EL (cell line): ENCODE results near the gene MS4A6A.
A peak's percentile ranks its signal among the peaks of the same experiment; 100 is the strongest.
"Not testable (repeated sequence)": the region's sequence is repeated elsewhere in the genome, so short reads cannot be mapped to it uniquely, and the experiment has no call there.

Experiments
- DNase-seq: peaks from one replicate; pipeline ENCODE4 v3.0.0-alpha.2; 2016

The MS4A6A gene

GRCh38 chr11:60182541-60183330 lies at the start of gene MS4A6A:
TSS of gene MS4A6A (minus strand) at chr11:60183083. CDS start at chr11:60181727, 1,356 bp downstream.
- no peak for DNase-seq

GRCh38 chr11:60230681-60231080 lies 47.8 kb upstream of the MS4A6A start:
- no peak for DNase-seq

- DNase-seq = no peak
Observed at GRCh38 chr11:60222141-60222540, 39.3 kb upstream of the MS4A6A start.

- no peak for DNase-seq
Observed at GRCh38 chr11:60221692-60222091, 38.8 kb upstream of the MS4A6A start.

- no peak for DNase-seq
Observed at GRCh38 chr11:60221181-60221580, 38.3 kb upstream of the MS4A6A start.

- DNase-seq = no peak
Observed at GRCh38 chr11:60214386-60214785, 31.5 kb upstream of the MS4A6A start.

GRCh38 chr11:60211206-60211605 lies 28.3 kb upstream of the MS4A6A start:
- DNase-seq = no peak

- no peak for DNase-seq
Observed at GRCh38 chr11:60209977-60210376, 27.1 kb upstream of the MS4A6A start.

GRCh38 chr11:60208951-60209350 lies 26.1 kb upstream of the MS4A6A start:
- DNase-seq = no peak

- DNase-seq = peak; percentile 4
Observed at GRCh38 chr11:60208146-60208895, 25.4 kb upstream of the MS4A6A start.

GRCh38 chr11:60206616-60207015 lies 23.7 kb upstream of the MS4A6A start:
- no peak for DNase-seq

- DNase-seq = no peak
Observed at GRCh38 chr11:60204922-60205321, 22.0 kb upstream of the MS4A6A start.

GRCh38 chr11:60201334-60201733 lies 18.5 kb upstream of the MS4A6A start:
- DNase-seq = not testable (repeated sequence)

- DNase-seq = no peak
Observed at GRCh38 chr11:60197442-60197841, 14.6 kb upstream of the MS4A6A start.

- DNase-seq = no peak
Observed at GRCh38 chr11:60195923-60196368, 13.1 kb upstream of the MS4A6A start.

- no peak for DNase-seq
Observed at GRCh38 chr11:60194511-60194910, 11.6 kb upstream of the MS4A6A start.

- DNase-seq = peak; percentile 55
Observed at GRCh38 chr11:60193687-60194433, 11.0 kb upstream of the MS4A6A start.

- DNase-seq = not testable (repeated sequence)
Observed at GRCh38 chr11:60192564-60192963, 9.7 kb upstream of the MS4A6A start.

- DNase-seq = not testable (repeated sequence)
Observed at GRCh38 chr11:60188481-60188880, 5.6 kb upstream of the MS4A6A start.

- not testable (repeated sequence) for DNase-seq
Observed at GRCh38 chr11:60186128-60186527, 3.2 kb upstream of the MS4A6A start.

GRCh38 chr11:60185512-60185827 lies 2.6 kb upstream of the MS4A6A start:
- DNase-seq = not testable (repeated sequence)

- no peak for DNase-seq
Observed at GRCh38 chr11:60184824-60185511, 2.1 kb upstream of the MS4A6A start.
